CD8-positive, alpha-beta memory T cell (primary cell): ENCODE measurements around the gene CCDC136. TPM values are rescaled to one million over a fixed set of nuclear protein-coding genes. Genes with fewer than 3 reads are reported as not detected.

ENCODE experiments used
- CTCF ChIA-PET: fragments of 350-600 bp; sonication (Branson Sonifier 250); formaldehyde crosslinking; loops from one replicate; lab custom pipeline; 2021; ENCODE audit warnings: antibody characterized with exemption; lab: Charles Lee
- POLR2A ChIA-PET: fragments of 350-600 bp; sonication (Branson Sonifier 250); formaldehyde crosslinking; loops from one replicate; lab custom pipeline; 2021; ENCODE audit warnings: antibody characterized with exemption; lab: Charles Lee
- DNase-seq, 5 donors: peaks; one replicate each; pipeline versions ENCODE4 v3.0.0 to v3.0.0-alpha.2; 2020 to 2022; ENCODE audit warnings: mixed read lengths in 1 of 5
- H3K27ac ChIP-seq: one replicate; pipeline ENCODE4 v1.7.0; 2013; ENCODE audit warnings: low read depth, mild to moderate bottlenecking, low read length, moderate library complexity
- H3K27me3 ChIP-seq: 2 replicates; pipeline ENCODE4 v1.7.0; 2013; ENCODE audit warnings: low read length, mild to moderate bottlenecking; ENCODE audit not compliant: insufficient read depth, poor library complexity, severe bottlenecking
- H3K36me3 ChIP-seq: 2 replicates; pipeline ENCODE4 v1.7.0; 2013; ENCODE audit warnings: mild to moderate bottlenecking, low read length, moderate library complexity; ENCODE audit not compliant: insufficient read depth
- H3K4me1 ChIP-seq: 2 replicates; pipeline ENCODE4 v1.7.0; 2013; ENCODE audit warnings: mild to moderate bottlenecking, low read length, moderate library complexity; ENCODE audit not compliant: insufficient read depth
- H3K4me3 ChIP-seq: 2 replicates; pipeline ENCODE4 v1.7.0; 2013; ENCODE audit warnings: mild to moderate bottlenecking, low read length
- H3K9me3 ChIP-seq: 2 replicates; pipeline ENCODE4 v1.7.0; 2013; ENCODE audit warnings: mild to moderate bottlenecking, low read length
- H3K27ac Mint-ChIP-seq, 8 donors: one replicate each; pipeline ENCODE4 v1.8.0; 2020 to 2021; ENCODE audit warnings: mixed read lengths in 8 of 8, mild to moderate bottlenecking in 6 of 8, inconsistent platforms in 3 of 8, moderate library complexity in 3 of 8
- H3K27me3 Mint-ChIP-seq, 2 donors: one replicate each; pipeline ENCODE4 v1.8.0; 2020 to 2021; ENCODE audit warnings: mixed read lengths in 2 of 2, mild to moderate bottlenecking in 1 of 2, moderate library complexity in 1 of 2
- H3K36me3 Mint-ChIP-seq, 3 donors: one replicate each; pipeline ENCODE4 v1.8.0; 2020 to 2021; ENCODE audit warnings: mixed read lengths in 3 of 3, inconsistent platforms in 1 of 3, mild to moderate bottlenecking in 1 of 3
- H3K4me1 Mint-ChIP-seq, 3 donors: one replicate each; pipeline ENCODE4 v1.8.0; 2020 to 2021; ENCODE audit warnings: mixed read lengths in 3 of 3, inconsistent platforms in 1 of 3, mild to moderate bottlenecking in 1 of 3
- H3K4me3 Mint-ChIP-seq, 7 donors: one replicate each; pipeline ENCODE4 v1.8.0; 2020 to 2021; ENCODE audit warnings: mixed read lengths in 7 of 7, mild to moderate bottlenecking in 6 of 7, moderate library complexity in 4 of 7, inconsistent platforms in 2 of 7
- H3K9me3 Mint-ChIP-seq, 5 donors: one replicate each; pipeline ENCODE4 v1.8.0; 2020 to 2022; ENCODE audit warnings: mixed read lengths in 5 of 5, mild to moderate bottlenecking in 3 of 5, moderate library complexity in 2 of 5, inconsistent platforms in 1 of 5
- polyA plus RNA-seq: library from polyadenylated mRNA; unstranded; fragments of 300-500 nt; fragmentation: Illumina TruSeq; gene quantifications from one replicate; pipeline ENCODE4 v1.2.3, GENCODE V29; 2021
- total RNA-seq, 2 experiments: library from RNA; stranded (reverse); gene quantifications; one replicate each; pipeline ENCODE4 v1.2.3, GENCODE V29; 2021

CCDC136 gene
- total and polyA plus RNA-seq, 3 experiments from 2014 or later = 2.6 to 9.0 (median 8.7) TPM

- Histone ChIP-seq H3K27me3 (no peaks in the 10 kb centered on the region), H3K9me3 (no peaks in the 10 kb centered on the region), H3K4me3 (no peak overlapping the region), H3K27ac (no peak overlapping the region), H3K4me1 (no peaks in the 10 kb centered on the region), H3K36me3 (peaks cover 17% of the 10 kb centered on the region)
- no peaks in the 10 kb centered on the region for H3K27me3 Mint-ChIP-seq
- POLR2A ChIA-PET = no interaction called here
- peak overlapping the region in 2 of 8 donors; percentile 54 to 75 for H3K27ac Mint-ChIP-seq
- H3K4me3 Mint-ChIP-seq = no peak overlapping the region
- H3K36me3 Mint-ChIP-seq = peaks cover 16 to 77% (median 33%) of the 10 kb centered on the region in 3 donors
- no peaks in the 10 kb centered on the region for H3K4me1 Mint-ChIP-seq
- no peak for DNase-seq
- H3K9me3 Mint-ChIP-seq = no peaks in the 10 kb centered on the region
- CTCF ChIA-PET = no interaction called here
Measured at GRCh38 chr7:128770233-128770632, 21.5 kb upstream of the CCDC136 start.

GRCh38 chr7:128773604-128774003 lies 18.2 kb upstream of the CCDC136 start:
- H3K27me3 Mint-ChIP-seq = no peaks in the 10 kb centered on the region
- H3K4me3 ChIP-seq = no peak overlapping the region
- H3K36me3 Mint-ChIP-seq = peaks cover 26 to 52% (median 28%) of the 10 kb centered on the region in 3 donors
- H3K9me3 ChIP-seq = no peaks in the 10 kb centered on the region
- no peak overlapping the region for H3K27ac ChIP-seq
- POLR2A ChIA-PET = no interaction called here
- H3K27me3 ChIP-seq = no peaks in the 10 kb centered on the region
- H3K9me3 Mint-ChIP-seq = peaks cover 2 to 18% (median 16%) of the 10 kb centered on the region in 5 donors
- peaks cover 7% of the 10 kb centered on the region for H3K36me3 ChIP-seq
- H3K4me3 Mint-ChIP-seq = no peak overlapping the region
- CTCF ChIA-PET = no interaction called here
- H3K4me1 ChIP-seq = no peaks in the 10 kb centered on the region
- H3K4me1 Mint-ChIP-seq = no peaks in the 10 kb centered on the region
- H3K27ac Mint-ChIP-seq = no peak overlapping the region
- no peak for DNase-seq

GRCh38 chr7:128774029-128774689 lies 17.6 kb upstream of the CCDC136 start:
- no peaks in the 10 kb centered on the region for H3K27me3 Mint-ChIP-seq
- no peaks in the 10 kb centered on the region for H3K9me3 ChIP-seq
- H3K27ac ChIP-seq = no peak overlapping the region
- peaks cover 22 to 47% (median 24%) of the 10 kb centered on the region in 3 donors for H3K36me3 Mint-ChIP-seq
- H3K4me3 Mint-ChIP-seq = no peak overlapping the region
- no peaks in the 10 kb centered on the region for H3K4me1 Mint-ChIP-seq
- H3K4me3 ChIP-seq = no peak overlapping the region
- no peaks in the 10 kb centered on the region for H3K27me3 ChIP-seq
- peaks cover 2 to 21% (median 19%) of the 10 kb centered on the region in 5 donors for H3K9me3 Mint-ChIP-seq
- ChIA-PET POLR2A (no interaction called here), CTCF (no interaction called here)
- H3K4me1 ChIP-seq = no peaks in the 10 kb centered on the region
- no peak overlapping the region for H3K27ac Mint-ChIP-seq
- DNase-seq = no peak
- H3K36me3 ChIP-seq = peaks cover 7% of the 10 kb centered on the region

- H3K36me3 ChIP-seq = peaks cover 7% of the 10 kb centered on the region
- H3K27me3 ChIP-seq = no peaks in the 10 kb centered on the region
- no peak overlapping the region for H3K27ac ChIP-seq
- Mint-ChIP-seq H3K27ac (peak overlapping the region in 1 of 8 donors; percentile 66), H3K27me3 (no peaks in the 10 kb centered on the region), H3K4me3 (no peak overlapping the region), H3K9me3 (peaks cover 2 to 21% (median 19%) of the 10 kb centered on the region in 5 donors), H3K36me3 (peaks cover 18 to 39% (median 19%) of the 10 kb centered on the region in 3 donors), H3K4me1 (no peaks in the 10 kb centered on the region)
- no peaks in the 10 kb centered on the region for H3K4me1 ChIP-seq
- no peak for DNase-seq
- ChIA-PET POLR2A (no interaction called here), CTCF (no interaction called here)
- H3K4me3 ChIP-seq = no peak overlapping the region
- no peaks in the 10 kb centered on the region for H3K9me3 ChIP-seq
Measured at GRCh38 chr7:128774921-128775320, 16.8 kb upstream of the CCDC136 start.

- Mint-ChIP-seq H3K4me3 (peak within 1 kb of the TSS in 1 of 7 donors; percentile 52), H3K27ac (peak within 1 kb of the TSS in 2 of 8 donors; percentile 0 to 66), H3K27me3 (no peaks in the 10 kb centered on the region), H3K9me3 (peaks cover 2 to 21% (median 19%) of the 10 kb centered on the region in 5 donors), H3K36me3 (peaks cover 12 to 31% (median 18%) of the 10 kb centered on the region in 3 donors), H3K4me1 (no peaks in the 10 kb centered on the region)
- H3K36me3 ChIP-seq = peaks cover 5% of the 10 kb centered on the region
- ChIA-PET CTCF (no interaction called here), POLR2A (no interaction called here)
- H3K4me1 ChIP-seq = no peaks in the 10 kb centered on the region
- H3K4me3 ChIP-seq = no peak within 1 kb of the TSS
- H3K27ac ChIP-seq = no peak within 1 kb of the TSS
- no peak for DNase-seq
- no peaks in the 10 kb centered on the region for H3K27me3 ChIP-seq
- no peaks in the 10 kb centered on the region for H3K9me3 ChIP-seq
Measured at GRCh38 chr7:128775744-128776474, 15.9 kb upstream of the CCDC136 start, which contains the start of gene OPN1SW. TSS of gene OPN1SW (minus strand) at chr7:128775794. CDS start at chr7:128775781, 13 bp downstream.

- no peaks in the 10 kb centered on the region for H3K27me3 ChIP-seq
- DNase-seq = no peak
- H3K9me3 ChIP-seq = no peaks in the 10 kb centered on the region
- H3K27ac ChIP-seq = no peak overlapping the region
- POLR2A ChIA-PET = no interaction called here
- Mint-ChIP-seq H3K27ac (no peak overlapping the region), H3K27me3 (no peaks in the 10 kb centered on the region), H3K9me3 (peaks cover 2 to 21% (median 19%) of the 10 kb centered on the region in 5 donors), H3K36me3 (peaks cover 4 to 18% (median 16%) of the 10 kb centered on the region in 3 donors), H3K4me3 (no peak overlapping the region), H3K4me1 (no peaks in the 10 kb centered on the region)
- no peaks in the 10 kb centered on the region for H3K4me1 ChIP-seq
- CTCF ChIA-PET = no interaction called here
- H3K36me3 ChIP-seq = no peaks in the 10 kb centered on the region
- no peak overlapping the region for H3K4me3 ChIP-seq
Measured at GRCh38 chr7:128777156-128778123, 14.3 kb upstream of the CCDC136 start.

GRCh38 chr7:128778946-128779345 lies 12.8 kb upstream of the CCDC136 start:
- no peaks in the 10 kb centered on the region for H3K4me1 ChIP-seq
- no peak overlapping the region for H3K4me3 ChIP-seq
- Mint-ChIP-seq H3K9me3 (peaks cover 2 to 21% (median 19%) of the 10 kb centered on the region in 5 donors), H3K4me1 (no peaks in the 10 kb centered on the region), H3K27me3 (no peaks in the 10 kb centered on the region), H3K36me3 (peaks cover 0 to 14% (median 6%) of the 10 kb centered on the region in 3 donors), H3K4me3 (no peak overlapping the region), H3K27ac (no peak overlapping the region)
- no peaks in the 10 kb centered on the region for H3K36me3 ChIP-seq
- ChIA-PET CTCF (interaction anchor here (1.0 kb wide), 1 partner anchor 105 kb away, joined by 3 read pairs; no protein-coding TSS in a partner anchor), POLR2A (no interaction called here)
- H3K27ac ChIP-seq = no peak overlapping the region
- DNase-seq = no peak
- H3K9me3 ChIP-seq = no peaks in the 10 kb centered on the region
- H3K27me3 ChIP-seq = no peaks in the 10 kb centered on the region
